Globus pallidus (tissue), 1 donor: ENCODE results near the gene LRRC3.
"Not testable (repeated sequence)": the region's sequence is repeated elsewhere in the genome, so short reads cannot be mapped to it uniquely, and the experiment has no call there.

ENCODE experiments used
- DNase-seq: peaks from one replicate; pipeline ENCODE4 v3.0.0-alpha.2; 2015; ENCODE audit warnings: low spot score

LRRC3 gene

DNA sequence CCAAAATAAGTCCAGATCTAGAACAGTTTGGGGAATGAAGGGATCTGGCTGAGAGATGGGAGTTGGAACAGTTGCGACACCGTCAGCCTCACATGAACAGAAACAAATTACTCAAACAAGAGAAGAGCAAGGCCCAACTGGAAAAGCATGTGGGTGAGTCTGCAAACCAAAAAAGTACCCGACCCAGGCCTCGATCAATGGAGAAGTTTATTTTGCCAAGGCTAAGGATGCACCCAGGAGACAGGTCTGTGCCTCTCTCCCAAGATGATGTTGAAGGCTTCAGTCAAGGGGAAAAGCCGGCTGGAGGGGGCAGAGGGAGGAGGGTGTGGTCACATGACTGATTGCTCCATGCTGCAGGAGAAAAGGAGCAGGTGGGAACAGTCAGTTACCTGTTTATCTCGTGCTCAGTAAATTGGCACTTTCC is 42.4 kb downstream of the LRRC3 start:
- no peak for DNase-seq

- no peak for DNase-seq
These were observed 43.2 kb downstream of the LRRC3 start for GRCh38 chr21:44498280-44499210.

GRCh38 chr21:44499211-44499560 is 43.9 kb downstream of the LRRC3 start:
- no peak for DNase-seq

DNA sequence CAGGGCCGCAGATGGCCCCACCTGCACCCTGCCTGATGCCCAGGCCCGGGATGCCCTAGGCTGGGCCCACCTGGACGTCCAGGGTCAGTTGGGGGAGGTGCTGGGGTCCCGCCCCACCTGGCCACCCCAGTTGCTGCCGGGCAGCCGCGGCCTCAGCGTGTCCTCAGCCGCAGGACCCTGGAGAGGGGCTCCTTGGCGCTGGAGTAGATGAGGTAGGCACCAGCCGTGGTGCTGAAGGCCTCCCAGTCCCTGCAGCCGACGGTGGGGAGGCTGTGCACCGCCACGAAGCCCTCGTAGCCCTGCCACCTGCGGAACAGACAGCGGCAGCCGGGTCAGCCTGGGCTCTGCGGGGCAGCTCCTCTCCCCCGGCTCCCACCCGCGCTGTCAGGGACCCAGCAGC is 44.3 kb downstream of the LRRC3 start:
- DNase-seq, result no peak

- no peak for DNase-seq
These were observed 44.8 kb downstream of the LRRC3 start for GRCh38 chr21:44500111-44500510.

GRCh38 chr21:44502171-44502958 is 47.1 kb downstream of the LRRC3 start:
- no peak for DNase-seq

- not testable (repeated sequence) for DNase-seq
These were observed 47.9 kb downstream of the LRRC3 start for GRCh38 chr21:44503006-44503889.

GRCh38 chr21:44503901-44504399 is 48.6 kb downstream of the LRRC3 start:
- no peak for DNase-seq

DNA sequence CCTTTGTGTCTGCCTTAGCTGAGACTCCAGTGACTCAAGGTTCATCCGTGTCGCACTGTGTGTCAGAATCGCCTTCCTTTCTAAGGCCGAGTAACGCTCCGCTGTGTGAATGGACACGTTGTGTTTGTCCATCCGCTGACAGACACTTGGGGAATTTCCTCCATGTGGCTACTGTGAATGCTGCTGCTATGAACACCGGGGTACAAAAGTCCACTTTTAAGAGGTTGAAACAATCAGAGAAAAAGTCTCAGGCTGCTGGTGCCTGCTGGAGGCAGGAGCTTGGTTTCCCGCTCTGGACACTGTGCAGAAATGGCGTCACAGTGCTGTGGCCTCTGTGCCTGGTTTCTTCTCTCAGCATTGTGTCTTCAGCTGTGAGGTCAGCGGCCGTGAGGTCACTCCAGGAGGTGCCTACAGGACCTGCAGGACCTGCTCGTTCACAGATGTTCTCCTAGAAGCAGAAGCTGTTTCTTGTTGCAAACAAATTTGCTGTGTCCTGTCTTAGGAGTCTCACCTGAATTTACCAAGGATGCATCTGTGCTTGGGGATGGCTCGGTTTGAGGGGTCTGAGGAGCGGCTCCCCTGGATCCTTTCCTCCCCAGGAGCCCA is 50.5 kb downstream of the LRRC3 start:
- DNase-seq, result no peak

DNA sequence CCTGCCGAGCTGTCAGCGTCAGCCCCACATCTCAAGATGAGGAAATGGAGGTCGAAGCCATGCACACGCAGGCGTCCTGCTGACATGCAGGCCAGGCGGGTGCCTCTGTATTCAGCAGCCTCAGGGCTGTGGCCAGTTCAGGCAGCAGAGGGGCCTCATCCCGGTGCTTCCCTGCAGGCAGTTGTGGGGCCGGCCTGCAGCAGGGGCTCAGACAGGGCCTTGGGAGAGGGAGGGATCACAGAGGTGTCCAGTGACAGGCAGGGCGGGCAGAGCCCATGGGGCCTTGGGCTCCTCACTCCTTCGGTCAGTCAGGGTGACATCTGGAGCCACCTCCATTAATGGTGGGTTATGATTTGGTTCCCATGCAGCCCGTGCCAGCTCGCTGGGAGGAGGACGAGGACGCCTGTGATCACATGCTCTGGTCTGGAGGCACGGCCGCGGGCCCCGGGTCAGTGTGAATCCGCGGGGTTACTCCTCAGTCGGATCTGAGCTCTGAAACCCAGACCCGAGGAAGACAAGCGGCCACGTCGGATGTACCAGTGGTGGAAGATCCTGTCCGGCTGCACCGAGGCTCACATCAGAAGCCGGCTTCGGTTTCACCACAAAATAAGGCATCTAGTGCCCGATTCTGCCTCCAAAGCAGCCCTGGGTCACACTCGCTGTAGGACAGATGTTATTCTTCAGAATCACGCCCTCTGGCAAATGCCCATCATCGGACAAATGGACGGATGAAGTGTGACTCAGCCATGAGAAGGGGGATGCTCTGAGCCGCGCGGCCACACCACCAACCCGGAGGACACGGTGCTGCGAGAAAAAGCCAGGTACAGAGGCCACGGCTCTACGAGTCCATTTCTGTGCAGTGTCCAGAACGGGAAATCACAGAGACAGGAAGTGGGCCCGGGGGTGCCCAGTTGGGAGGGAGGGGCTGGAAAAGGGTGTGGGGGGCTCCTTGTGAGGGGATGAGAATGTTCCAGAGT is 51.3 kb downstream of the LRRC3 start:
- DNase-seq, result no peak

- DNase-seq, result no peak
These were observed 52.5 kb downstream of the LRRC3 start for GRCh38 chr21:44507673-44508425.

DNA sequence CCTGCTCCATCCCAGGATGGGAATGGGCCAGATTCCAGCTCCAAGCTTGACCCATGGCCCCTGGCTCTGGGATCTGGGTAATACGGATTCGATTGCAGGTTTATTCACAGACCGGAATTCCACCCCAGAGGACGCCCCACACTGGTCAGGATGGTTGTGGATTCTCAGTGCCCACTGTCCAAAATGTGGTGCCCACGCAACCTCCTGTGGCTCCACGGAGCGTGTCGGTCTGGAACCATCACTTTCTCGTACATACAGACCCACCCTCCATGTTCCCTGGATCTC is 53.1 kb downstream of the LRRC3 start:
- no peak for DNase-seq

- no peak for DNase-seq
These were observed 53.6 kb downstream of the LRRC3 start for GRCh38 chr21:44508711-44509445.

- no peak for DNase-seq
These were observed 54.2 kb downstream of the LRRC3 start for GRCh38 chr21:44509539-44509938.

DNA sequence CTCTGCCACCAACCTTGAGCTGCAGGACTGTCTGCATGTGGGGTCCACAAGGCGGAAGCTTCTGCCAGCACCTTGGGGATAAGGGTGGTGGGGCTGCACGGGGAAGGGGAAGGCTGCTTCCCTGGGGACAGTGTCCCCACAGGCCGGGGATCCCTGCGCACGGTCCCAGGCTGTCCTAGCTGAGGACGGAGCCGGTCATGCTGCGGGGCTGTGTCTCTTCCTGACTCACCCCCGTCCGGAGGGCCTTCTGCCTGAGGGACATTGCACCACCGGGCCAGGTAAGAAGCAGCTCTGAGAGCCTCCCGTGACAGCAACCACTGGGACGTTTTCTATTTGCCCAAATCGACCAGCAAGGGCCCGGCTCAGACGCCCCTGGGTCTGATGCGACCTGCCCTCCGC is 54.8 kb downstream of the LRRC3 start:
- no peak for DNase-seq

DNA sequence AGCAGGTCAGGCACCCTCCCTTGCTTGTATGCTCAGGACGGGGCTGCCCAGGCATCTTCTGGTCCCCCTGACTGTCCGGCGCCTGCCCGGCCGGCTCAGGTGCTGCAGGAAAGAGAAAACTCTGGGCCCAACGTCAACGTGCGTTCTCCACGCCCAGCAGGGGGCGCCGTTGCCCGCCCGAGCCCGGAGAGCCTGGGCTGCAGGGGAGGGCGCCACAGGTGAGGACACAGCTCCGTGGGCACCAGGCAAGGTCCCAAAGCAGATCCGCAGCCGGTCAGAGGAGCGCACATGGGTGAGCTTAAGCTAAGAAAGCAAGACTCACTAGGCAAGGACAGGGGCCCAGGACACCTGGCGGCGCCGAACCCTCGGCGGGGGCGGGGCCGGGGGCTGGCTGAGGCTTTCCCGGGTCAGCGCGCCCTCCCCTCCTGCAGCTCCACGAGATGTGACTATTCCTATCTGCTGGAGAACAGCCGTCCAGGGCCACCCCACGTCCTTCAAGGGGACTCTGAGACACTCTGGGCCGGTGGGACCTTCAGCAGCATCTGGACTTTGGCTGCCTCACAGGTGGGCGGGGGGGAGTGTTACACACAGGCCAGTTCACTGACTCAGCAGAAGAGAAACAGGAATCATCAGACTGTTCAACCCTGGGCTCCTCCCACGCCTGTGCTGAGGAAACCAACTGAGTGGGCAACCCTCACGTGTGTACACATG is 55.4 kb downstream of the LRRC3 start:
- no peak for DNase-seq

GRCh38 chr21:44511219-44511937 is 56.1 kb downstream of the LRRC3 start:
- no peak for DNase-seq
